ENCODE measurements around the gene CDK14. TPM values are rescaled to one million over a fixed set of nuclear protein-coding genes. Genes with fewer than 3 reads are reported as not detected.

The CDK14 gene
- total RNA-seq, 1 donor from 2014 or later = 77.9 TPM

GRCh38 chr7:90596671-90597562, 796 bp downstream of the CDK14 start:
- no peak for FAIRE-seq
- peak in 1 of 2 donors; percentile 48 for DNase-seq (ENCODE audit: low spot score in 2 of 2)

GRCh38 chr7:90597563-90598253, 1.6 kb downstream of the CDK14 start:
- DNase-seq (ENCODE audit: low spot score in 2 of 2) (no peak), FAIRE-seq (no peak)

- no peak for FAIRE-seq
- no peak for DNase-seq (ENCODE audit: low spot score in 2 of 2)
Measured at GRCh38 chr7:90599038-90599437, 2.9 kb downstream of the CDK14 start.

GRCh38 chr7:90599892-90600555, 3.9 kb downstream of the CDK14 start:
- no peak for FAIRE-seq
- DNase-seq (ENCODE audit: low spot score in 2 of 2) = no peak

GRCh38 chr7:90602303-90602702, 6.2 kb downstream of the CDK14 start:
- FAIRE-seq (no peak), DNase-seq (ENCODE audit: low spot score in 2 of 2) (no peak)

- FAIRE-seq (no peak), DNase-seq (ENCODE audit: low spot score in 2 of 2) (no peak)
Measured at GRCh38 chr7:90603346-90603745, 7.2 kb downstream of the CDK14 start.

- FAIRE-seq (no peak), DNase-seq (ENCODE audit: low spot score in 2 of 2) (no peak)
Measured at GRCh38 chr7:90604383-90604782, 8.3 kb downstream of the CDK14 start.

GRCh38 chr7:90605055-90605454, 8.9 kb downstream of the CDK14 start:
- FAIRE-seq = no peak
- no peak for DNase-seq (ENCODE audit: low spot score in 2 of 2)

GRCh38 chr7:90607196-90607595, 11.1 kb downstream of the CDK14 start:
- no peak for DNase-seq (ENCODE audit: low spot score in 2 of 2)
- no peak for FAIRE-seq

- DNase-seq (ENCODE audit: low spot score in 2 of 2) (no peak), FAIRE-seq (no peak)
Measured at GRCh38 chr7:90610105-90610504, 14.0 kb downstream of the CDK14 start.

GRCh38 chr7:90611115-90611514, 15.0 kb downstream of the CDK14 start:
- no peak for FAIRE-seq
- no peak for DNase-seq (ENCODE audit: low spot score in 2 of 2)

GRCh38 chr7:90613088-90613498, 17.0 kb downstream of the CDK14 start:
- FAIRE-seq = no peak
- DNase-seq (ENCODE audit: low spot score in 2 of 2) = no peak

- FAIRE-seq = no peak
- DNase-seq (ENCODE audit: low spot score in 2 of 2) = no peak
Measured at GRCh38 chr7:90617442-90617841, 21.3 kb downstream of the CDK14 start.

- FAIRE-seq (no peak), DNase-seq (ENCODE audit: low spot score in 2 of 2) (no peak)
Measured at GRCh38 chr7:90618876-90619275, 22.8 kb downstream of the CDK14 start.

GRCh38 chr7:90621125-90621746, 25.1 kb downstream of the CDK14 start:
- FAIRE-seq (no peak), DNase-seq (ENCODE audit: low spot score in 2 of 2) (no peak)

GRCh38 chr7:90621747-90622140, 25.6 kb downstream of the CDK14 start:
- no peak for FAIRE-seq
- no peak for DNase-seq (ENCODE audit: low spot score in 2 of 2)

- FAIRE-seq (no peak), DNase-seq (ENCODE audit: low spot score in 2 of 2) (no peak)
Measured at GRCh38 chr7:90622670-90623069, 26.5 kb downstream of the CDK14 start.

GRCh38 chr7:90624225-90624911, 28.2 kb downstream of the CDK14 start:
- no peak for FAIRE-seq

GRCh38 chr7:90625051-90625450, 28.9 kb downstream of the CDK14 start:
- FAIRE-seq (no peak), DNase-seq (ENCODE audit: low spot score in 2 of 2) (no peak)

More at GRCh38 chr7:90624225-90624911, 28.2 kb downstream of the CDK14 start:
- no peak for DNase-seq (ENCODE audit: low spot score in 2 of 2)

GRCh38 chr7:90625562-90625961, 29.4 kb downstream of the CDK14 start:
- DNase-seq (ENCODE audit: low spot score in 2 of 2) (no peak), FAIRE-seq (no peak)
